CD8-positive, alpha-beta memory T cell (primary cell): ENCODE data around the gene ARL3. TPM values are rescaled to one million over a fixed set of nuclear protein-coding genes. Genes with fewer than 3 reads are reported as not detected.

Experiments used
- CTCF ChIA-PET: fragments of 350-600 bp; sonication (Branson Sonifier 250); formaldehyde crosslinking; loops from one replicate; lab custom pipeline; 2021; ENCODE audit warnings: antibody characterized with exemption; lab: Charles Lee
- POLR2A ChIA-PET: fragments of 350-600 bp; sonication (Branson Sonifier 250); formaldehyde crosslinking; loops from one replicate; lab custom pipeline; 2021; ENCODE audit warnings: antibody characterized with exemption; lab: Charles Lee
- DNase-seq, 5 donors: peaks; one replicate each; pipeline versions ENCODE4 v3.0.0 to v3.0.0-alpha.2; 2020 to 2022; ENCODE audit warnings: mixed read lengths in 1 of 5
- H3K27ac ChIP-seq: one replicate; pipeline ENCODE4 v1.7.0; 2013; ENCODE audit warnings: low read depth, mild to moderate bottlenecking, low read length, moderate library complexity
- H3K27me3 ChIP-seq: 2 replicates; pipeline ENCODE4 v1.7.0; 2013; ENCODE audit warnings: low read length, mild to moderate bottlenecking; ENCODE audit not compliant: insufficient read depth, poor library complexity, severe bottlenecking
- H3K36me3 ChIP-seq: 2 replicates; pipeline ENCODE4 v1.7.0; 2013; ENCODE audit warnings: mild to moderate bottlenecking, low read length, moderate library complexity; ENCODE audit not compliant: insufficient read depth
- H3K4me1 ChIP-seq: 2 replicates; pipeline ENCODE4 v1.7.0; 2013; ENCODE audit warnings: mild to moderate bottlenecking, low read length, moderate library complexity; ENCODE audit not compliant: insufficient read depth
- H3K4me3 ChIP-seq: 2 replicates; pipeline ENCODE4 v1.7.0; 2013; ENCODE audit warnings: mild to moderate bottlenecking, low read length
- H3K9me3 ChIP-seq: 2 replicates; pipeline ENCODE4 v1.7.0; 2013; ENCODE audit warnings: mild to moderate bottlenecking, low read length
- H3K27ac Mint-ChIP-seq, 8 donors: one replicate each; pipeline ENCODE4 v1.8.0; 2020 to 2021; ENCODE audit warnings: mixed read lengths in 8 of 8, mild to moderate bottlenecking in 6 of 8, inconsistent platforms in 3 of 8, moderate library complexity in 3 of 8
- H3K27me3 Mint-ChIP-seq, 2 donors: one replicate each; pipeline ENCODE4 v1.8.0; 2020 to 2021; ENCODE audit warnings: mixed read lengths in 2 of 2, mild to moderate bottlenecking in 1 of 2, moderate library complexity in 1 of 2
- H3K36me3 Mint-ChIP-seq, 3 donors: one replicate each; pipeline ENCODE4 v1.8.0; 2020 to 2021; ENCODE audit warnings: mixed read lengths in 3 of 3, inconsistent platforms in 1 of 3, mild to moderate bottlenecking in 1 of 3
- H3K4me1 Mint-ChIP-seq, 3 donors: one replicate each; pipeline ENCODE4 v1.8.0; 2020 to 2021; ENCODE audit warnings: mixed read lengths in 3 of 3, inconsistent platforms in 1 of 3, mild to moderate bottlenecking in 1 of 3
- H3K4me3 Mint-ChIP-seq, 7 donors: one replicate each; pipeline ENCODE4 v1.8.0; 2020 to 2021; ENCODE audit warnings: mixed read lengths in 7 of 7, mild to moderate bottlenecking in 6 of 7, moderate library complexity in 4 of 7, inconsistent platforms in 2 of 7
- H3K9me3 Mint-ChIP-seq, 5 donors: one replicate each; pipeline ENCODE4 v1.8.0; 2020 to 2022; ENCODE audit warnings: mixed read lengths in 5 of 5, mild to moderate bottlenecking in 3 of 5, moderate library complexity in 2 of 5, inconsistent platforms in 1 of 5
- polyA plus RNA-seq: library from polyadenylated mRNA; unstranded; fragments of 300-500 nt; fragmentation: Illumina TruSeq; gene quantifications from one replicate; pipeline ENCODE4 v1.2.3, GENCODE V29; 2021
- total RNA-seq, 2 experiments: library from RNA; stranded (reverse); gene quantifications; one replicate each; pipeline ENCODE4 v1.2.3, GENCODE V29; 2021

ARL3 gene
- total and polyA plus RNA-seq, 3 experiments from 2014 or later, result 5.7 to 8.7 (median 8.7) TPM

GRCh38 chr10:102681696-102682095 is 32.5 kb downstream of the ARL3 start:
- Mint-ChIP-seq H3K27me3 (no peaks in the 10 kb centered on the region), H3K36me3 (peaks cover 0 to 21% (median 2%) of the 10 kb centered on the region in 3 donors), H3K27ac (peak overlapping the region in 2 of 8 donors; percentile 15 to 40), H3K4me3 (no peak overlapping the region), H3K4me1 (peaks cover 3 to 20% (median 18%) of the 10 kb centered on the region in 3 donors), H3K9me3 (no peaks in the 10 kb centered on the region)
- Histone ChIP-seq H3K36me3 (no peaks in the 10 kb centered on the region), H3K4me1 (peaks cover 11% of the 10 kb centered on the region), H3K27me3 (no peaks in the 10 kb centered on the region), H3K27ac (no peak overlapping the region), H3K4me3 (no peak overlapping the region), H3K9me3 (no peaks in the 10 kb centered on the region)
- ChIA-PET CTCF (no interaction called here), POLR2A (interaction anchor here (1.2 kb wide), 1 partner anchor 30 kb away, joined by 3 read pairs; no protein-coding TSS in a partner anchor)
- no peak for DNase-seq

GRCh38 chr10:102679596-102679995 is 34.6 kb downstream of the ARL3 start:
- H3K36me3 Mint-ChIP-seq, result peaks cover 0 to 15% (median 2%) of the 10 kb centered on the region in 3 donors
- H3K9me3 ChIP-seq, result no peaks in the 10 kb centered on the region
- no peaks in the 10 kb centered on the region for H3K9me3 Mint-ChIP-seq
- CTCF ChIA-PET, result no interaction called here
- no peaks in the 10 kb centered on the region for H3K36me3 ChIP-seq
- no peak overlapping the region for H3K27ac ChIP-seq
- no peaks in the 10 kb centered on the region for H3K27me3 Mint-ChIP-seq
- no peak overlapping the region for H3K4me3 ChIP-seq
- H3K27me3 ChIP-seq, result no peaks in the 10 kb centered on the region
- H3K27ac Mint-ChIP-seq, result no peak overlapping the region
- peaks cover 18 to 38% (median 38%) of the 10 kb centered on the region in 3 donors for H3K4me1 Mint-ChIP-seq
- POLR2A ChIA-PET, result no interaction called here
- H3K4me1 ChIP-seq, result peaks cover 25% of the 10 kb centered on the region
- DNase-seq, result no peak
- no peak overlapping the region for H3K4me3 Mint-ChIP-seq

GRCh38 chr10:102678842-102679289 is 35.3 kb downstream of the ARL3 start:
- no peaks in the 10 kb centered on the region for H3K27me3 ChIP-seq
- no peaks in the 10 kb centered on the region for H3K27me3 Mint-ChIP-seq
- no peaks in the 10 kb centered on the region for H3K9me3 ChIP-seq
- peaks cover 0 to 13% (median 2%) of the 10 kb centered on the region in 3 donors for H3K36me3 Mint-ChIP-seq
- H3K4me3 ChIP-seq, result no peak overlapping the region
- no peak for DNase-seq
- ChIA-PET CTCF (interaction anchor here (1.0 to 1.6 kb wide), 3 partner anchors 8 to 20 kb away, joined by 3 read pairs; no protein-coding TSS in a partner anchor), POLR2A (interaction anchor here (0.7 kb wide), 1 partner anchor 18 kb away, joined by 3 read pairs; no protein-coding TSS in a partner anchor)
- H3K27ac ChIP-seq, result no peak overlapping the region
- H3K27ac Mint-ChIP-seq, result peak overlapping the region in 2 of 8 donors; percentile 56 to 73
- H3K9me3 Mint-ChIP-seq, result no peaks in the 10 kb centered on the region
- no peak overlapping the region for H3K4me3 Mint-ChIP-seq
- H3K4me1 Mint-ChIP-seq, result peaks cover 24 to 45% (median 45%) of the 10 kb centered on the region in 3 donors
- H3K36me3 ChIP-seq, result no peaks in the 10 kb centered on the region
- peaks cover 30% of the 10 kb centered on the region for H3K4me1 ChIP-seq

- peaks cover 31 to 53% (median 53%) of the 10 kb centered on the region in 3 donors for H3K4me1 Mint-ChIP-seq
- ChIA-PET CTCF (interaction anchor here (0.9 to 5.7 kb wide), 7 partner anchors 8 to 36 kb away, joined by 3 to 39 read pairs (median 3); partner anchors contain the start of genes ARL3, SFXN2 and TRIM8), POLR2A (no interaction called here)
- Histone ChIP-seq H3K36me3 (no peaks in the 10 kb centered on the region), H3K27me3 (no peaks in the 10 kb centered on the region), H3K4me3 (no peak overlapping the region), H3K4me1 (peaks cover 37% of the 10 kb centered on the region), H3K9me3 (no peaks in the 10 kb centered on the region), H3K27ac (no peak overlapping the region)
- H3K9me3 Mint-ChIP-seq, result no peaks in the 10 kb centered on the region
- H3K4me3 Mint-ChIP-seq, result no peak overlapping the region
- H3K36me3 Mint-ChIP-seq, result peaks cover 0 to 9% (median 2%) of the 10 kb centered on the region in 3 donors
- DNase-seq, result no peak
- H3K27ac Mint-ChIP-seq, result peak overlapping the region in 1 of 8 donors; percentile 45
- no peaks in the 10 kb centered on the region for H3K27me3 Mint-ChIP-seq
Observed at GRCh38 chr10:102678068-102678400, 36.2 kb downstream of the ARL3 start.

GRCh38 chr10:102677331-102678067 is 36.7 kb downstream of the ARL3 start:
- POLR2A ChIA-PET, result no interaction called here
- Mint-ChIP-seq H3K4me3 (peak overlapping the region in 1 of 7 donors; percentile 48), H3K36me3 (peaks cover 0 to 9% (median 2%) of the 10 kb centered on the region in 3 donors), H3K4me1 (peaks cover 34 to 58% (median 53%) of the 10 kb centered on the region in 3 donors), H3K27me3 (no peaks in the 10 kb centered on the region), H3K9me3 (no peaks in the 10 kb centered on the region), H3K27ac (peak overlapping the region in 3 of 8 donors; percentile 17 to 61 (median 43))
- Histone ChIP-seq H3K9me3 (no peaks in the 10 kb centered on the region), H3K27me3 (no peaks in the 10 kb centered on the region), H3K4me3 (no peak overlapping the region), H3K27ac (no peak overlapping the region), H3K4me1 (peaks cover 37% of the 10 kb centered on the region), H3K36me3 (no peaks in the 10 kb centered on the region)
- CTCF ChIA-PET, result interaction anchor here (0.9 to 5.7 kb wide), 7 partner anchors 8 to 37 kb away, joined by 3 to 39 read pairs (median 3); partner anchors contain the start of genes ARL3, SFXN2 and TRIM8
- DNase-seq, result no peak

- DNase-seq, result no peak
- Histone ChIP-seq H3K4me1 (peaks cover 31% of the 10 kb centered on the region), H3K9me3 (no peaks in the 10 kb centered on the region), H3K36me3 (no peaks in the 10 kb centered on the region), H3K27ac (no peak overlapping the region), H3K27me3 (no peaks in the 10 kb centered on the region), H3K4me3 (no peak overlapping the region)
- no peaks in the 10 kb centered on the region for H3K27me3 Mint-ChIP-seq
- peaks cover 0 to 6% (median 2%) of the 10 kb centered on the region in 3 donors for H3K36me3 Mint-ChIP-seq
- CTCF ChIA-PET, result interaction anchor here (0.7 to 5.7 kb wide), 5 partner anchors 10 to 226 kb away, joined by 3 to 39 read pairs (median 9); partner anchors contain the start of genes ARL3, SFXN2 and TRIM8
- no peaks in the 10 kb centered on the region for H3K9me3 Mint-ChIP-seq
- H3K4me1 Mint-ChIP-seq, result peaks cover 34 to 54% (median 45%) of the 10 kb centered on the region in 3 donors
- H3K27ac Mint-ChIP-seq, result peak overlapping the region in 3 of 8 donors; percentile 5 to 64 (median 63)
- H3K4me3 Mint-ChIP-seq, result no peak overlapping the region
- POLR2A ChIA-PET, result interaction anchor here (0.6 to 1.4 kb wide), 2 partner anchors 26 to 62 kb away, joined by 3 read pairs; no protein-coding TSS in a partner anchor
Observed at GRCh38 chr10:102676534-102677315, 37.5 kb downstream of the ARL3 start.

- CTCF ChIA-PET, result interaction anchor here (0.7 to 5.7 kb wide), 8 partner anchors 10 to 225 kb away, joined by 3 to 39 read pairs (median 3); partner anchors contain the start of gene TRIM8
- Histone ChIP-seq H3K4me1 (peaks cover 27% of the 10 kb centered on the region), H3K27ac (no peak overlapping the region), H3K27me3 (no peaks in the 10 kb centered on the region), H3K4me3 (no peak overlapping the region), H3K9me3 (no peaks in the 10 kb centered on the region), H3K36me3 (no peaks in the 10 kb centered on the region)
- Mint-ChIP-seq H3K27me3 (no peaks in the 10 kb centered on the region), H3K4me3 (peak overlapping the region in 1 of 7 donors; percentile 23), H3K4me1 (peaks cover 34 to 51% (median 42%) of the 10 kb centered on the region in 3 donors), H3K27ac (peak overlapping the region; percentile 6 to 94 (median 72)), H3K9me3 (no peaks in the 10 kb centered on the region), H3K36me3 (peaks cover 0 to 4% (median 2%) of the 10 kb centered on the region in 3 donors)
- no peak for DNase-seq
- POLR2A ChIA-PET, result interaction anchor here (0.5 to 3.4 kb wide), 6 partner anchors 25 to 554 kb away, joined by 3 to 36 read pairs (median 3); partner anchors contain the start of genes ARL3, SFXN2 and TRIM8
Observed at GRCh38 chr10:102675666-102676533, 38.3 kb downstream of the ARL3 start.
